VCaP (cell line): ENCODE measurements around the gene CHAMP1.

Experiments
- H3K27ac ChIP-seq: fragments of 450-650 bp; 2 replicates; pipeline ENCODE4 v1.5.1; 2017
- TF ChIP-seq, protein P1 (sequence below): fragments of 450-650 bp; conservative IDR thresholded peaks from 2 replicates; pipeline ENCODE4 v1.5.1; 2017; ENCODE audit warnings: mild to moderate bottlenecking, moderate library complexity

The CHAMP1 gene

DNA sequence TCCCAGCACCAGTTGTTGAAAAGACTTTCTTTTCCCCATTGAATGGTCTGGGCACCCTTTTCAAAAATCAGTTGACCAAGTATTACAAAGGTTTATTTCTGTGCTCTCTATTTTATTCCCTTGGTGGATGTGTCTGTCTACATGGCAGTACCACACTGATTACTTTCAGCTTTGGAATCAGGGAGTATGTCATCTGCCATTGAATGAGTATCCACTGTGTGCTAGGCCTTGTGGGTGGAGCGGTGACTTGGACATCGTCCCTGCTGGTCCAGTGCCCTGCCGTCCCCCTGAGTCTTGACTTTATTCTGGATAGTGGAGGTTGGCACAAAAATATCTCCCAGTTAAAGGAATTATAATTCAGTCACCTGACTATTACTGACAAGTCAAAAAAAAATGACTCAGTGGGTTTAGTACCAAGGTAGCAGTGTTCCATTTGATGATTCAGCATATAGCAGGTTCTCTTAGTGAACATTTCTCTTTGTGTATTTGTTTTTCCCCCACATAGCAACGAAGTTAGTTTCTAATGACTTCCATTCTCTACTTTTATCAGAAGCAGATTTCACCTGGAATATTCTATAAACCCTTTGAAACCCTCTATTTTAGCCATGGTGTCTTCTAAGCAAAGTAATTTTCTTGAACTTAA lies 29.0 kb upstream of the CHAMP1 start:
- TF ChIP-seq, protein P1, sequence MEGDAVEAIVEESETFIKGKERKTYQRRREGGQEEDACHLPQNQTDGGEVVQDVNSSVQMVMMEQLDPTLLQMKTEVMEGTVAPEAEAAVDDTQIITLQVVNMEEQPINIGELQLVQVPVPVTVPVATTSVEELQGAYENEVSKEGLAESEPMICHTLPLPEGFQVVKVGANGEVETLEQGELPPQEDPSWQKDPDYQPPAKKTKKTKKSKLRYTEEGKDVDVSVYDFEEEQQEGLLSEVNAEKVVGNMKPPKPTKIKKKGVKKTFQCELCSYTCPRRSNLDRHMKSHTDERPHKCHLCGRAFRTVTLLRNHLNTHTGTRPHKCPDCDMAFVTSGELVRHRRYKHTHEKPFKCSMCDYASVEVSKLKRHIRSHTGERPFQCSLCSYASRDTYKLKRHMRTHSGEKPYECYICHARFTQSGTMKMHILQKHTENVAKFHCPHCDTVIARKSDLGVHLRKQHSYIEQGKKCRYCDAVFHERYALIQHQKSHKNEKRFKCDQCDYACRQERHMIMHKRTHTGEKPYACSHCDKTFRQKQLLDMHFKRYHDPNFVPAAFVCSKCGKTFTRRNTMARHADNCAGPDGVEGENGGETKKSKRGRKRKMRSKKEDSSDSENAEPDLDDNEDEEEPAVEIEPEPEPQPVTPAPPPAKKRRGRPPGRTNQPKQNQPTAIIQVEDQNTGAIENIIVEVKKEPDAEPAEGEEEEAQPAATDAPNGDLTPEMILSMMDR, result no peak
- no peak overlapping the region for H3K27ac ChIP-seq

DNA sequence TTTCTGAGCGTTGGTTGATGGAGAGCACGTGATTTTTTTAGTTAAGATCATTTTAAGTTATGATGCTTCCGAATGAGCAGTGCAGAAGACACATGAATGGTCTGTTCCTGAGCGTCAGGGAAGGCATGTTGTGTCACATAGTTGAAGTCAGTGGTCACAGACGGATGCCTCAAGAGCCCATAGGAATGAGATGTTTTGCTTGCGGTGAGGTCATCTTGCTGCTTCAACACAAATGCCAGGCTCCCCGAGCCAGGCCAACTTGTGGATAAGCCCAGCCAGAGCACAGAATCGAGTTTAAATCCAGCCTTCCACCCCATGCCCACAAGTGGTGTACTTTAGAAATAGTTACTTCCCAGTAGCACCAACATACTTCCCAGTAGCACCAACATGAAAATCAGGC lies 27.5 kb upstream of the CHAMP1 start:
- H3K27ac ChIP-seq, result no peak overlapping the region
- TF ChIP-seq, protein P1, result no peak

DNA sequence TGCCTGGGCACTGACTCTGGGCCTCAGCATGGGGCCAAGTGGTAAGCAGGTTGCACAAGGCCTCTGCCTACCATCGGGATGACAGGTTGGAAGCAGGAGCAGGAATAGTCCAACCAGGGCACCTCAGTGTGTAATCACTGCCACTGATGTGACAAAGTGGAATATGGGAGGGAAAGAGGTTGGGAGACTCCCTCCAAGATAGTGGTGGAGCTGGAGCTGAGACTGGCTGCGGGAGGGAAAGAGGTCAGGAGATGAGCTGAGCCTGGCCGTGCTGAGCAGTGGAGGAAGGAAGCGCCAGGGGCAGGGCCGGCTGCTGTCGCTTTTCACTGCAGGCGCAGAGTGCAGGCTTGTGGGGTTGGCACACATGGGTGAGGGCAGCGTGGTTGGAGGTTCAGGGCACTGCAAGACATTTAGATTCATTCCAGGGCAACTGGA lies 26.1 kb upstream of the CHAMP1 start:
- no peak overlapping the region for H3K27ac ChIP-seq
- TF ChIP-seq, protein P1, result no peak

DNA sequence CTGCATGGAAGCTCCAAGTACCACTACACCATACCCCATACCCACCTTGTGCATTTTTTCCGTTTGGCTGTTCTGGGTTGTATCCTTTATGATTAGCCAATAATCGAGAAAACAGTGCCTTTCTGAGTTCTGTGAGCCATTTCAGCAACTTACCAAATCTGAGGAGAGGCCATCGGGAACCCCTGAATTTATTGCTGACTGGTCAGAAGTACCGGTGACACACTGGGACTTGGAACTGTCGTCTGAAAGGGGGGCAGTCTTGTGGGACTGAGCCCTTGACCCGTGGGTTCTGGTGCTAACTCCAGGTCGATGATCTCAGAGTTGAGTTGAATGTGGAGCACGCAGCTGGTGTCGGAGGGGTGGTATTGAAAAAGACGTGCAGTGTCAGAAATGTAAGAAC lies 17.9 kb upstream of the CHAMP1 start:
- no peak overlapping the region for H3K27ac ChIP-seq
- TF ChIP-seq, protein P1, result no peak

DNA sequence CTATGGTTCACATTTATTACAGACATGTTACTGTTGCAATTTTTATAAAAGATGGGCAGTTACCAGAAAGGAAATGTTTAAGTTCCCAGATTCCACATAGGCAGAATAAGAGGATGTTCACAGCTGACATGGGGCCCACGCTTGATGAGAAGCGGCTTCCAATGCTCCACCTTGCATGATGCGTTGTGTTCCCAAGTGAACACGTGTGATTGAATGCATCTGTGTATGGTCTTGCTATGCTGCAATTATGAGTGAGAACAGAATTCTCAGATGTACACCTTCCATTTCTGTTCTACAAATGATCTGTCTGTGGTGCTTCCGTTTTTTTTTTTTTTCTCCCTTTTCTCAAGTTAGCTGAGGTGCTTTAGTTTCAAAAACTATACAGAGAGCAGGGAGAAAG lies 17.4 kb upstream of the CHAMP1 start:
- TF ChIP-seq, protein P1, result no peak
- no peak overlapping the region for H3K27ac ChIP-seq

DNA sequence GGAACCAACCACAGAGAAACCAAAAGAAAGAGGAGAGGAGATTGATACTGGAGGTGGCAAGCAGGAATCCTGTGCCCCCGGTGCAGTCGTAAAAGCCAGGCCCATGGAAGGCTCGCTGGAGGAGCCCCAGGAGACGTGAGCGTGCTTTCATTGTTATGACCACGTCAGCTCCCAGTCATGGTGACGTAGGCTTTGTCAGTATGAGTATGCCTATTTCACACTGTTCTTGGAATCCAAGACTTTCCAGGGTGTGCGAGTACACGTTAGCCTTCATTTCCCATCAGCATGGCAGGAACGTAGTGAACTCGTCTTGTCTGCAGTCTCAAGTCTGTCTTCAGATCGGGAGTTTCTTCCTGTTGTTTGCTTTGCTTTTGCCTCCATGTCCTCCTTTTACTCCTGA lies 15.4 kb upstream of the CHAMP1 start:
- TF ChIP-seq, protein P1, result no peak

DNA sequence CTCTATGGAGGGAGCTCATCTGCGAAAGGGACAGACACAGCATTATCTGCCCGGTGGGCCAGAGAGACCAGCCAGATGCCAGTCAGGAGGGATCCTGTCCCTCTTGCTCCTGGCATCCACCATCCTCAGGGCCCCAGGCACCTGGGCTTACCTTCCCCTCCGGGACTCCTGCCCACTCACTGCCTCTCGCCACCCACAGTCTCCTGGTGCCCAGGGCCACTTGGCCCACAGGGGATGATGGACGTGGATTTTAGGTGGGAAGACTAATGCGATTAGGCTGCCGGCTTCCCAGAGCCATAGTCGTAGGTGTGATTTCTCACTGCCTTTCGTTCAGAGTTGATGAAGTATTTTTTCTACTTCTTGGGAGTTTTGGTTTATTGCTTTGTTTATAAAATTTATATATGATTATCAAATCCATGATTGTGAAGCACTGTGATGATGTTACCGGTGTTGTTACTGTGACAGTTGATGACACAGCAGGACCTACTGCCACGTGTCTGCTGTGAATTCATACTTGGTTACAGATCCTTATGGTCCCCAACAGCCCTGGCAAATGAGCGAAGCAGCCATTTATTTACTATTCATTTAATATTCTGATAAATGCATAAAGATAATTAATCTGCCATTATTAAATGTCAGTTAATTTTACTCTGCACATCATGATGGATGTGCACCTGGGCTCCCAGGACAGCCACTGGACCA lies 14.5 kb upstream of the CHAMP1 start:
- H3K27ac ChIP-seq, result no peak overlapping the region
- TF ChIP-seq, protein P1, result no peak

More for the DNA sequence above, 15.4 kb upstream of the CHAMP1 start:
- no peak overlapping the region for H3K27ac ChIP-seq
